Measurements from ENCODE around the gene PPFIBP2. TPM values are rescaled to one million over a fixed set of nuclear protein-coding genes. Genes with fewer than 3 reads are reported as not detected.

Gene PPFIBP2
- total RNA-seq: 8.0 and 14.9 TPM in 2 replicates

GRCh38 chr11:7513234-7514098, at the start of gene PPFIBP2:
Gene PPFIBP2 (plus strand): TSS chr11:7513999. CDS start chr11:7549476, 35,477 bp downstream.

GRCh38 chr11:7485186-7486097, 28.4 kb upstream of the PPFIBP2 start, which contains the start of gene OLFML1:
Gene OLFML1 (plus strand): TSS chr11:7485506. CDS start chr11:7485876, 370 bp downstream.

GRCh38 chr11:7672960-7673723, 159.3 kb downstream of the PPFIBP2 start, which contains the start of gene CYB5R2:
Gene CYB5R2 (minus strand): TSS chr11:7673500. CDS start chr11:7672825, 675 bp downstream.

Other genes with a start within 250 kb of the PPFIBP2 start
- gene OLFML1, start 28.5 kb upstream of the PPFIBP2 start, total RNA-seq: 0.21 TPM in 1 of 2 replicates, not detected in the other
- gene CYB5R2, start 159.5 kb downstream of the PPFIBP2 start, total RNA-seq: 7.0 and 12.8 TPM in 2 replicates
- gene OVCH2, start 192.5 kb downstream of the PPFIBP2 start, total RNA-seq: 0.48 TPM in 1 of 2 replicates, not detected in the other

Data from tracheal epithelial cell (primary cell).